BLaER1 (cell line): ENCODE measurements around the gene NKPD1.

Source experiments
- H3K27ac ChIP-seq: shearing (Covaris generic); formaldehyde crosslinking; 2 replicates; pipeline ENCODE4 v1.8.1; 2022
- H3K27me3 ChIP-seq: shearing (Covaris generic); formaldehyde crosslinking; 2 replicates; pipeline ENCODE4 v1.8.1; 2022
- H3K36me3 ChIP-seq: shearing (Covaris generic); formaldehyde crosslinking; 2 replicates; pipeline ENCODE4 v1.8.1; 2022
- H3K4me1 ChIP-seq: shearing (Covaris generic); formaldehyde crosslinking; 2 replicates; pipeline ENCODE4 v1.8.1; 2022
- H3K4me2 ChIP-seq: shearing (Covaris generic); formaldehyde crosslinking; 2 replicates; pipeline ENCODE4 v1.8.1; 2022
- H3K4me3 ChIP-seq: shearing (Covaris generic); formaldehyde crosslinking; 2 replicates; pipeline ENCODE4 v1.8.1; 2022
- H3K9ac ChIP-seq: shearing (Covaris generic); formaldehyde crosslinking; 2 replicates; pipeline ENCODE4 v1.8.1; 2022
- H3K9me3 ChIP-seq: shearing (Covaris generic); formaldehyde crosslinking; 2 replicates; pipeline ENCODE4 v1.8.1; 2022
- H4K20me1 ChIP-seq: shearing (Covaris generic); formaldehyde crosslinking; 2 replicates; pipeline ENCODE4 v1.8.1; 2022
- Cebpa-rat ChIP-seq: shearing (Covaris generic); IDR thresholded peaks from 2 replicates; pipeline ENCODE4 v1.8.1; 2022

NKPD1 gene

DNA sequence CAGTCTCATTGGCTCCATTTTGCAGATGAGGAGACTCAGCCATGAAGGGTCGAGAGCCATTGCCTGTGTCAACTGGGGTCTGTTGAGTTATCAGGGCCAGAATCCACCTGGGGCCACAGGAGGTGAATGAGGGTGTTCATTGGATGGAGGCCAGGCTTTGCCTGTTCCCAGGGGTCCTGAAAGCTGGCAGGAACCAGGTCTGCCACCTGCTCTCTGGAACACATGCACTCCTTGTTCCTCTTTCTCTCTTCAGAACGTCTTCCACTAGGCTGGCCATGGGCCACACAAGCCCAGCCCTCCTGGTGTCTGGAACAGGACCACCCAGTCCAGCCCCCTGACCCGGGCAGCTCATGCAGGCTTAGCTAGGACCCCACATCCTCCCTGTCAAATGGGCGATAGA lies 46.7 kb downstream of the NKPD1 start:
- Histone ChIP-seq H3K4me2 (peak overlapping the region; percentile 93), H3K27ac (peak overlapping the region; percentile 95), H3K27me3 (no peaks in the 10 kb centered on the region)

GRCh38 chr19:45113628-45114027 lies 47.2 kb downstream of the NKPD1 start:
- Histone ChIP-seq H3K9me3 (no peaks in the 10 kb centered on the region), H3K4me1 (peaks cover 100% of the 10 kb centered on the region), H3K27ac (peak overlapping the region; percentile 95), H4K20me1 (peaks cover 18% of the 10 kb centered on the region; the same call in 1 of the 2 replicates), H3K4me3 (peak overlapping the region; percentile 29; the same call in 1 of the 2 replicates), H3K27me3 (no peaks in the 10 kb centered on the region), H3K36me3 (peaks cover 7% of the 10 kb centered on the region), H3K4me2 (peak overlapping the region; percentile 93), H3K9ac (peak overlapping the region; percentile 75)
- no peak for TF ChIP-seq Cebpa-rat

More for the DNA sequence above, 46.7 kb downstream of the NKPD1 start:
- Histone ChIP-seq H3K4me1 (peaks cover 100% of the 10 kb centered on the region), H3K4me3 (peak overlapping the region; percentile 29; the same call in 1 of the 2 replicates), H3K9me3 (no peaks in the 10 kb centered on the region), H3K9ac (peak overlapping the region; percentile 75), H4K20me1 (peaks cover 23% of the 10 kb centered on the region; the same call in 1 of the 2 replicates), H3K36me3 (peaks cover 7% of the 10 kb centered on the region)
- no peak for TF ChIP-seq Cebpa-rat

DNA sequence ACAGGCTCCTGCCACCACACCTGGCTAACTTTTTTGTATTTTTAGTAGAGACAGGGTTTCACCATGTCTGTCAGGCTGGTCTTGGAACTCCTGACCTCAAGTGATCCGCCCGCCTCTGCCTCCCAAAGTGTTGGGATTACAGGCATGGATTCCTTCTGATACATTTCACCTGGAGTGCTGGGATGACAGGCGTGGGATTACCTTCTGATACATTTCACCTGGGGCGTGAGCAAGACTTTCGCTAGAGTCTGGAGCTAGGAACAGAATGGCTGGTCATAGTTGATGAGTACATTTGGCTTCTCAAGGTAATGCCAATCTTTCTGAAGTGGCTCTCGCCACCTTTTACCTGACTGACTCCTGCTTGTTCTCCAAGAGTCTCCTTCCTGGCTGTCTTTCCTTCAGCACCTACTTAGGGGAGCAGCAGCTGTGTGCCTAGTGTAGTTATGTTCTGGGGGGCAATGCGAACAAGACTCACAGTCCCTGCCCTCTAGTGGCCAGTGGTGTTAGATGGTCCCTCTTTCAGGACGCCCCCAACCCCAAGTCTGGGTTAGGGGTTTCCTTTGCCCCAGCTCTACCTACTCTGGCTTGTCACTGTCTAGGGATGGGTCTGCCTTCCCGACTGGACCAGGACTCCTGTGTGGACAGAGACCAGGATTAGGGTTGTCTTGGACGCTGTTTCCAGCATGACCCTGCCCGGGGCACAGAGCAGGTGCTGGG lies 48.5 kb downstream of the NKPD1 start:
- Histone ChIP-seq H3K4me3 (no peak overlapping the region), H3K9me3 (no peaks in the 10 kb centered on the region), H3K27me3 (no peaks in the 10 kb centered on the region), H4K20me1 (peaks cover 8% of the 10 kb centered on the region; the same call in 1 of the 2 replicates), H3K36me3 (peaks cover 7% of the 10 kb centered on the region), H3K4me2 (peak overlapping the region; percentile 93), H3K9ac (peak overlapping the region; percentile 75), H3K4me1 (peaks cover 100% of the 10 kb centered on the region), H3K27ac (peak overlapping the region; percentile 95)
- no peak for TF ChIP-seq Cebpa-rat
